SK-N-SH (cell line): ENCODE results near the gene SLC66A2. TPM values are rescaled to one million over a fixed set of nuclear protein-coding genes. Genes with fewer than 3 reads are reported as not detected.

Experiments used
- CTCF ChIA-PET: fragments of 300-600, 350-600 bp; formaldehyde crosslinking; extraction: SDS; loops from one replicate; lab custom pipeline; 2021; lab: Yijun Ruan, JAX
- POLR2A ChIA-PET: fragments of 350-600 bp; sonication (Branson Sonifier 250); formaldehyde crosslinking; extraction: SDS; loops from one replicate; lab custom pipeline; 2020; ENCODE audit warnings: antibody characterized with exemption, inconsistent platforms; lab: Yijun Ruan, JAX
- DNase-seq: peaks from one replicate; pipeline ENCODE4 v3.0.0; 2012
- H2AFZ ChIP-seq: fragments of 200-600 bp; sonication (generic); 2 replicates; pipeline ENCODE4 v1.8.1; 2016; ENCODE audit warnings: antibody characterized with exemption, mild to moderate bottlenecking, low read depth
- H3F3A ChIP-seq: fragments of 200-600 bp; sonication (generic); replicated peaks from 2 replicates; pipeline ENCODE3; 2016; ENCODE audit warnings: antibody characterized with exemption, mild to moderate bottlenecking; ENCODE audit not compliant: insufficient read depth
- H3K27ac ChIP-seq, 2 experiments: fragments of 200-500 bp in 1 of 2; fragments of 200-600 bp in 1 of 2; sonication (Bioruptor generic) in 1 of 2; sonication (generic), shearing (Covaris generic) in 1 of 2; 2 replicates each; pipeline versions ENCODE4 v1.5.1 to v1.6.1; 2014 to 2016; ENCODE audit warnings: low read depth in 2 of 2, inconsistent platforms in 1 of 2, low read length in 1 of 2, mild to moderate bottlenecking in 1 of 2, mixed read lengths in 1 of 2
- H3K27me3 ChIP-seq: fragments of 200-600 bp; sonication (generic), shearing (Covaris generic); 2 replicates; pipeline ENCODE4 v1.6.1; 2016; ENCODE audit warnings: mixed run types; ENCODE audit not compliant: insufficient read depth
- H3K36me3 ChIP-seq, 2 experiments: fragments of 200-500 bp in 1 of 2; fragments of 200-600 bp in 1 of 2; sonication (Bioruptor generic) in 1 of 2; sonication (generic) in 1 of 2; replicated peaks in 1 of 2; 2 replicates each; pipeline versions ENCODE3 to v1.5.1; 2014 to 2016; ENCODE audit warnings: low read length in 1 of 2, mild to moderate bottlenecking in 1 of 2; ENCODE audit not compliant: insufficient read depth in 2 of 2, control insufficient read depth in 1 of 2
- H3K4me1 ChIP-seq, 2 experiments: fragments of 200-500 bp in 1 of 2; fragments of 200-600 bp in 1 of 2; sonication (Bioruptor generic) in 1 of 2; sonication (generic), shearing (Covaris generic) in 1 of 2; 2 replicates each; pipeline versions ENCODE4 v1.5.1 to v1.6.1; 2014 to 2016; ENCODE audit warnings: low read depth in 1 of 2, low read length in 1 of 2, mixed run types in 1 of 2; ENCODE audit not compliant: insufficient read depth in 2 of 2, control insufficient read depth in 1 of 2
- H3K4me2 ChIP-seq: fragments of 200-600 bp; sonication (generic), shearing (Covaris generic); 2 replicates; pipeline ENCODE4 v1.6.1; 2017; ENCODE audit warnings: mixed run types
- H3K4me3 ChIP-seq, 2 experiments: fragments of 200-500 bp in 1 of 2; fragments of 200-600 bp in 1 of 2; sonication (Bioruptor generic) in 1 of 2; sonication (generic), shearing (Covaris generic) in 1 of 2; 2 replicates each; pipeline versions ENCODE4 v1.5.1 to v1.8.1; 2014 to 2016; ENCODE audit warnings: low read depth in 2 of 2, inconsistent platforms in 1 of 2, low read length in 1 of 2, mild to moderate bottlenecking in 1 of 2, mixed read lengths in 1 of 2, moderate library complexity in 1 of 2
- H3K79me2 ChIP-seq: fragments of 200-600 bp; sonication (generic); 2 replicates; pipeline ENCODE4 v1.8.1; 2017; ENCODE audit warnings: mild to moderate bottlenecking; ENCODE audit not compliant: insufficient read depth
- H3K9ac ChIP-seq: fragments of 200-600 bp; sonication (generic); 2 replicates; pipeline ENCODE4 v1.6.1; 2017; ENCODE audit warnings: mixed run types
- H3K9me2 ChIP-seq: fragments of 200-600 bp; sonication (generic); 2 replicates; pipeline ENCODE4 v1.6.1; 2017; ENCODE audit warnings: mixed run types
- H3K9me3 ChIP-seq: fragments of 200-600 bp; sonication (generic); 2 replicates; pipeline ENCODE4 v1.6.1; 2017; ENCODE audit warnings: mixed run types, mild to moderate bottlenecking, moderate library complexity
- H4K20me1 ChIP-seq: fragments of 200-600 bp; sonication (generic); 2 replicates; pipeline ENCODE4 v1.6.1; 2017; ENCODE audit warnings: mild to moderate bottlenecking, mixed run types; ENCODE audit not compliant: insufficient read depth
- EP300 ChIP-seq, 2 experiments: IDR thresholded peaks; 2 replicates each; pipeline versions ENCODE4 v1.4.0 to v1.6.1; 2012; ENCODE audit warnings: borderline replicate concordance in 1 of 2, low read depth in 1 of 2, low read length in 1 of 2
- EZH2phosphoT487 ChIP-seq: fragments of 200-600 bp; sonication (generic); IDR thresholded peaks from 2 replicates; pipeline ENCODE4 v1.6.1; 2017; ENCODE audit warnings: low read depth, mixed run types, mild to moderate bottlenecking, antibody characterized with exemption, moderate library complexity, borderline replicate concordance
- FOSL2 ChIP-seq: IDR thresholded peaks from 2 replicates; pipeline ENCODE4 v1.4.0; 2012; ENCODE audit warnings: low read depth, mild to moderate bottlenecking, moderate library complexity, borderline replicate concordance
- FOXJ3 ChIP-seq: sonication (generic); formaldehyde crosslinking; IDR thresholded peaks from 2 replicates; pipeline ENCODE4 v1.5.1; 2020; ENCODE audit warnings: mild to moderate bottlenecking, missing genetic modification reagents
- GABPA ChIP-seq: IDR thresholded peaks from 2 replicates; pipeline ENCODE4 v1.4.0; 2012; ENCODE audit warnings: low read depth, mild to moderate bottlenecking
- GATA2 ChIP-seq: sonication (generic); formaldehyde crosslinking; IDR thresholded peaks from 2 replicates; pipeline ENCODE4 v1.5.0; 2020; ENCODE audit warnings: mild to moderate bottlenecking, missing genetic modification reagents
- JUND ChIP-seq: IDR thresholded peaks from 2 replicates; pipeline ENCODE4 v1.4.0; 2012
- MXI1 ChIP-seq: IDR thresholded peaks from 2 replicates; pipeline ENCODE4 v1.6.1; 2012; ENCODE audit warnings: mild to moderate bottlenecking, low read depth, low read length, improper control_type of control experiment
- NRF1 ChIP-seq: IDR thresholded peaks from 2 replicates; pipeline ENCODE4 v1.6.1; 2012; ENCODE audit warnings: low read depth, mild to moderate bottlenecking, low read length
- RAD21 ChIP-seq: IDR thresholded peaks from 2 replicates; pipeline ENCODE4 v1.6.1; 2012; ENCODE audit warnings: mild to moderate bottlenecking, low read length
- TCF12 ChIP-seq: IDR thresholded peaks from 2 replicates; pipeline ENCODE4 v1.4.0; 2012
- YY1 ChIP-seq: IDR thresholded peaks from 2 replicates; pipeline ENCODE4 v1.4.0; 2012; ENCODE audit warnings: low read depth, mild to moderate bottlenecking
- WGBS: methylation state at CpG from one replicate; pipeline ENCODE4 v1.1.6; 2017; ENCODE audit warnings: low lambda C conversion rate; 5-methylcytosine and 5-hydroxymethylcytosine counted together
- polyA plus RNA-seq, 3 experiments: library from polyadenylated mRNA; depleted of rRNA; stranded (reverse); fragments of >200 nt; gene quantifications; 2 replicates each; pipeline ENCODE4 v1.2.3, GENCODE V29; 2012
- TF ChIP-seq, protein P1 (sequence below): fragments of 200-600 bp; sonication (generic); IDR thresholded peaks from 2 replicates; pipeline ENCODE4 v1.6.1; 2017; ENCODE audit warnings: antibody characterized with exemption, mild to moderate bottlenecking, moderate library complexity
- TF ChIP-seq, protein P2 (sequence below): IDR thresholded peaks from 2 replicates; pipeline ENCODE4 v1.4.0; 2012; ENCODE audit warnings: low read depth, borderline replicate concordance
- TF ChIP-seq, protein P3 (sequence below): IDR thresholded peaks from 2 replicates; pipeline ENCODE4 v1.6.1; 2012; ENCODE audit warnings: mild to moderate bottlenecking, low read depth, low read length, moderate library complexity
- TF ChIP-seq, protein P4 (sequence below): IDR thresholded peaks from 2 replicates; pipeline ENCODE4 v1.4.0; 2012; ENCODE audit warnings: low read depth

SLC66A2 gene
- polyA plus RNA-seq, 1 of the 3 experiments (the other 2 are of a cell fraction), result 14.5 TPM

DNA sequence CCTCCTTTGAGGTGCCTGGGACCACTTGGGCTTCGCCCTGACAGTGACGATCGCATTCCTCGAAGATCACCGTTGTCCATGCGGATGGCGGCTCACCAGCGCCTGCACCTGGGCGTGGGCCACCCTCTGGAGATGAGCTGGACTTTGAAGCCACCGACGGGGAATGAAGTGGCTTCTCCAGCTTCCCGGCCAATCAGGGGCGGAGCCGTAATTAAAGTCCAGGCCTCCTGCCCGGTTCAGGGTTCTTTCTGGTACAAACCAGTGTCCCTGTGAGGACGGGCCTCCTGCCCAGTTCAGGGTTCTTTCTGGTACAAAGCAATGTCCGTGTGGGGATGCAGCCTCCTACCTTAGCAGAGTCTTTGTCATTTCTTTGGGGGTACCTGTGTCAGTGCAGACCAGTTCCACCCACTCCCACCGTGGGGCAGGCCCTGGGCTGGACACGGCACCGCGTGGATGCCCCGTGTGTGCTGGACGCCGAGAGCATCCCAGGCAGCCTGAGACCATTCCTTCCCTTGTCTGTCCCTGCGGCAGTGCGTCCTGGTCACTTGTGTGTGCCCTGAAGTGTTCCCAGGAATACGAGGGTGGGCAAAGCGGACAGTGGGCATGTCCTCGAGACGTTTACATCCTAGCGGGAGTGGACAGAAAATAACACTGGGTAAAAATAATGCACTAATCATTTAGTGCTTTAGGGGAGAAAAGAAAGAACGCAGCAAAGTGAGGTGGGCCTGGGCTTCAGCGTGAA lies 98.7 kb downstream of the SLC66A2 start:
- Histone ChIP-seq H3K36me3 (no peaks in the 10 kb centered on the region), H3K9ac (no peak overlapping the region), H3K4me1 (peaks cover 0 to 2% of the 10 kb centered on the region in 2 experiments; a peak in 1 of 4 replicates)
- POLR2A ChIA-PET, result no interaction called here
- TF ChIP-seq EZH2phosphoT487 (no peak), FOSL2 (no peak), YY1 (no peak), RAD21 (no peak), GATA2 (CRISPR knock-in tag) (no peak), GABPA (no peak), FOXJ3 (CRISPR knock-in tag) (no peak), MXI1 (no peak), NRF1 (no peak), TCF12 (no peak), EP300 (IDR thresholded peaks at IDR 0.05; ENCODE audit: borderline replicate concordance in 1 of 2, low read depth in 1 of 2, low read length in 1 of 2) (no peak), JUND (no peak)
- TF ChIP-seq, protein P1, sequence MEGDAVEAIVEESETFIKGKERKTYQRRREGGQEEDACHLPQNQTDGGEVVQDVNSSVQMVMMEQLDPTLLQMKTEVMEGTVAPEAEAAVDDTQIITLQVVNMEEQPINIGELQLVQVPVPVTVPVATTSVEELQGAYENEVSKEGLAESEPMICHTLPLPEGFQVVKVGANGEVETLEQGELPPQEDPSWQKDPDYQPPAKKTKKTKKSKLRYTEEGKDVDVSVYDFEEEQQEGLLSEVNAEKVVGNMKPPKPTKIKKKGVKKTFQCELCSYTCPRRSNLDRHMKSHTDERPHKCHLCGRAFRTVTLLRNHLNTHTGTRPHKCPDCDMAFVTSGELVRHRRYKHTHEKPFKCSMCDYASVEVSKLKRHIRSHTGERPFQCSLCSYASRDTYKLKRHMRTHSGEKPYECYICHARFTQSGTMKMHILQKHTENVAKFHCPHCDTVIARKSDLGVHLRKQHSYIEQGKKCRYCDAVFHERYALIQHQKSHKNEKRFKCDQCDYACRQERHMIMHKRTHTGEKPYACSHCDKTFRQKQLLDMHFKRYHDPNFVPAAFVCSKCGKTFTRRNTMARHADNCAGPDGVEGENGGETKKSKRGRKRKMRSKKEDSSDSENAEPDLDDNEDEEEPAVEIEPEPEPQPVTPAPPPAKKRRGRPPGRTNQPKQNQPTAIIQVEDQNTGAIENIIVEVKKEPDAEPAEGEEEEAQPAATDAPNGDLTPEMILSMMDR, result no peak
- TF ChIP-seq, protein P2, sequence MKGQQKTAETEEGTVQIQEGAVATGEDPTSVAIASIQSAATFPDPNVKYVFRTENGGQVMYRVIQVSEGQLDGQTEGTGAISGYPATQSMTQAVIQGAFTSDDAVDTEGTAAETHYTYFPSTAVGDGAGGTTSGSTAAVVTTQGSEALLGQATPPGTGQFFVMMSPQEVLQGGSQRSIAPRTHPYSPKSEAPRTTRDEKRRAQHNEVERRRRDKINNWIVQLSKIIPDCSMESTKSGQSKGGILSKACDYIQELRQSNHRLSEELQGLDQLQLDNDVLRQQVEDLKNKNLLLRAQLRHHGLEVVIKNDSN, result no peak
- TF ChIP-seq, protein P3, sequence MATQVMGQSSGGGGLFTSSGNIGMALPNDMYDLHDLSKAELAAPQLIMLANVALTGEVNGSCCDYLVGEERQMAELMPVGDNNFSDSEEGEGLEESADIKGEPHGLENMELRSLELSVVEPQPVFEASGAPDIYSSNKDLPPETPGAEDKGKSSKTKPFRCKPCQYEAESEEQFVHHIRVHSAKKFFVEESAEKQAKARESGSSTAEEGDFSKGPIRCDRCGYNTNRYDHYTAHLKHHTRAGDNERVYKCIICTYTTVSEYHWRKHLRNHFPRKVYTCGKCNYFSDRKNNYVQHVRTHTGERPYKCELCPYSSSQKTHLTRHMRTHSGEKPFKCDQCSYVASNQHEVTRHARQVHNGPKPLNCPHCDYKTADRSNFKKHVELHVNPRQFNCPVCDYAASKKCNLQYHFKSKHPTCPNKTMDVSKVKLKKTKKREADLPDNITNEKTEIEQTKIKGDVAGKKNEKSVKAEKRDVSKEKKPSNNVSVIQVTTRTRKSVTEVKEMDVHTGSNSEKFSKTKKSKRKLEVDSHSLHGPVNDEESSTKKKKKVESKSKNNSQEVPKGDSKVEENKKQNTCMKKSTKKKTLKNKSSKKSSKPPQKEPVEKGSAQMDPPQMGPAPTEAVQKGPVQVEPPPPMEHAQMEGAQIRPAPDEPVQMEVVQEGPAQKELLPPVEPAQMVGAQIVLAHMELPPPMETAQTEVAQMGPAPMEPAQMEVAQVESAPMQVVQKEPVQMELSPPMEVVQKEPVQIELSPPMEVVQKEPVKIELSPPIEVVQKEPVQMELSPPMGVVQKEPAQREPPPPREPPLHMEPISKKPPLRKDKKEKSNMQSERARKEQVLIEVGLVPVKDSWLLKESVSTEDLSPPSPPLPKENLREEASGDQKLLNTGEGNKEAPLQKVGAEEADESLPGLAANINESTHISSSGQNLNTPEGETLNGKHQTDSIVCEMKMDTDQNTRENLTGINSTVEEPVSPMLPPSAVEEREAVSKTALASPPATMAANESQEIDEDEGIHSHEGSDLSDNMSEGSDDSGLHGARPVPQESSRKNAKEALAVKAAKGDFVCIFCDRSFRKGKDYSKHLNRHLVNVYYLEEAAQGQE, result no peak
- TF ChIP-seq, protein P4, sequence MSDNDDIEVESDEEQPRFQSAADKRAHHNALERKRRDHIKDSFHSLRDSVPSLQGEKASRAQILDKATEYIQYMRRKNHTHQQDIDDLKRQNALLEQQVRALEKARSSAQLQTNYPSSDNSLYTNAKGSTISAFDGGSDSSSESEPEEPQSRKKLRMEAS, result no peak
- TF ChIP-seq, all 33 proteins: peak for 0
- WGBS, result 39% methylated on average over 26 of the region's 33 CpGs
- Histone ChIP-seq H3K27ac (no peak overlapping the region), H4K20me1 (no peaks in the 10 kb centered on the region), H3K4me3 (no peak overlapping the region), H3K79me2 (no peaks in the 10 kb centered on the region), H3K9me3 (no peaks in the 10 kb centered on the region), H2AFZ (no peak overlapping the region), H3K27me3 (peaks cover 76% of the 10 kb centered on the region), H3K4me2 (no peak overlapping the region), H3K9me2 (no peaks in the 10 kb centered on the region), H3F3A (no peaks in the 10 kb centered on the region)
- no peak for DNase-seq
- CTCF ChIA-PET, result interaction anchor here (1.1 kb wide), 1 partner anchor 15 kb away, joined by 3 read pairs; no protein-coding TSS in a partner anchor

Other genes with a start within 250 kb of the SLC66A2 start
- gene KCNG2, start 153.7 kb downstream of the SLC66A2 start, polyA plus RNA-seq (2012; rRNA removed), result not detected in 2 replicates
- 7.4 and 8.4 TPM in 2 replicates for gene HSBP1L1, start 13.0 kb upstream of the SLC66A2 start, polyA plus RNA-seq (2012; rRNA removed)
- gene TXNL4A, start 36.9 kb upstream of the SLC66A2 start, polyA plus RNA-seq (2012; rRNA removed), result 86.9 and 158 TPM in 2 replicates
- 51.4 and 57.6 TPM in 2 replicates for gene RBFA, start 82.8 kb upstream of the SLC66A2 start, polyA plus RNA-seq (2012; rRNA removed)
- gene ADNP2, start 157.6 kb upstream of the SLC66A2 start, polyA plus RNA-seq (2012; rRNA removed), result 4.3 and 4.6 TPM in 2 replicates